Activated naive CD4-positive, alpha-beta T cell treated with anti-CD3 and anti-CD28 coated beads for 36 hours (primary cell): ENCODE measurements around the gene GALNT17. TPM values are rescaled to one million over a fixed set of nuclear protein-coding genes. Genes with fewer than 3 reads are reported as not detected.
"Not testable (repeated sequence)": the region's sequence is repeated elsewhere in the genome, so short reads cannot be mapped to it uniquely, and the experiment has no call there.

Experiments
- CTCF ChIA-PET: fragments of 350-600 bp; sonication (Branson Sonifier 250); formaldehyde crosslinking; loops from one replicate; lab custom pipeline; 2021; ENCODE audit warnings: antibody characterized with exemption; lab: Charles Lee
- DNase-seq: peaks from one replicate; pipeline ENCODE4 v3.0.0-alpha.2; 2020
- H3K27ac Mint-ChIP-seq: one replicate; pipeline ENCODE4 v1.8.0; 2021; ENCODE audit warnings: mild to moderate bottlenecking, mixed read lengths
- H3K27me3 Mint-ChIP-seq: one replicate; pipeline ENCODE4 v1.8.0; 2021; ENCODE audit warnings: low read depth, mixed read lengths
- H3K36me3 Mint-ChIP-seq: one replicate; pipeline ENCODE4 v1.8.0; 2021; ENCODE audit warnings: low read depth, mixed read lengths
- H3K4me1 Mint-ChIP-seq: one replicate; pipeline ENCODE4 v1.8.0; 2021; ENCODE audit warnings: low read depth, mixed read lengths
- H3K4me3 Mint-ChIP-seq: one replicate; pipeline ENCODE4 v1.8.0; 2021; ENCODE audit warnings: mild to moderate bottlenecking, moderate library complexity, mixed read lengths
- H3K9me3 Mint-ChIP-seq: one replicate; pipeline ENCODE4 v1.8.0; 2021; ENCODE audit warnings: mixed read lengths
- intact Hi-C: fragments of 100-400 bp; cut with micrococcal nuclease; formaldehyde crosslinking; loops from one replicate; pipeline ENCODE4 v1.15.1; 2023
- total RNA-seq, 2 experiments: library from RNA; stranded (reverse); gene quantifications; one replicate each; pipeline ENCODE4 v1.2.3, GENCODE V29; 2021

The GALNT17 gene
- total RNA-seq, 2 experiments from 2014 or later, result not detected

DNA sequence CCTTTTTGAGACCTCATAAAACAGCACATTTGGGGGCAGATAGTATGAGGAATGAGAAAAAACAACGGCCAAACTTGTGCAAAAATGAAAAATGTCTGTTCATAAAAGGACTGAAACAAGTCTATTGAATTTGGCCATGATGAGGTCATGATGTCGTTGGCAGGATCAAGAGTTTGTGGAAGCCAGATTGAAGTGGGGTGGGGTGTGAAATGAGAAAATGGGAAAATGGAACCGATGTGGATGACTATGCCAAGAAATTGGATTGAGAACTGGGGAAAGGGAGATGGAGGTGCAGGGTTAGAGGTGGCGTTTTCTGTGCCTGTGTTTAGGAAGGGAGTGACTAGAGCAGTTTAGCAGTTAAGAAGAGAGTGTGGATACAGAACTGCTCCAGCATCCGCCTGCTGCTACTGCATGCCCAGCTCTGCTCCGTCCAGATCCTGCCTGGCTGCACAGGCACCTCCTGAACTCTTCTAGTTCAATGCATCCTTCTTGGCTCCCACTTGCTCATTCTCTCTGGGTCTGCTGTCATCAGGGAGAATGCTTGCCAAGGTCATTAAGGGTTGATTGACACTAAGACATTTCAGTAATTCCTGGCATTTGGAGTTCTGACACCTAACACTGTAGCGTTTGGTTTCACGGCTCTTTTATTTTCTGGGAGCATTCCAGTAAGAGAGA is 111.9 kb downstream of the GALNT17 start:
- DNase-seq, result no peak
- Mint-ChIP-seq H3K27ac (no peak overlapping the region), H3K36me3 (no peaks in the 10 kb centered on the region), H3K9me3 (peaks cover 22% of the 10 kb centered on the region), H3K4me3 (no peak overlapping the region), H3K4me1 (no peaks in the 10 kb centered on the region), H3K27me3 (no peaks in the 10 kb centered on the region)
- CTCF ChIA-PET, result no interaction called here
- intact Hi-C loops, result no loop called here

GRCh38 chr7:71245038-71245437 is 113.1 kb downstream of the GALNT17 start:
- intact Hi-C loops, result no loop called here
- CTCF ChIA-PET, result no interaction called here
- DNase-seq, result no peak
- Mint-ChIP-seq H3K36me3 (no peaks in the 10 kb centered on the region), H3K9me3 (peaks cover 22% of the 10 kb centered on the region), H3K4me1 (no peaks in the 10 kb centered on the region), H3K27me3 (no peaks in the 10 kb centered on the region), H3K4me3 (no peak overlapping the region), H3K27ac (no peak overlapping the region)

- DNase-seq, result no peak
- H3K4me3 Mint-ChIP-seq, result no peak overlapping the region
- no peaks in the 10 kb centered on the region for H3K4me1 Mint-ChIP-seq
- CTCF ChIA-PET, result no interaction called here
- H3K9me3 Mint-ChIP-seq, result peaks cover 8% of the 10 kb centered on the region
- intact Hi-C loops, result no loop called here
- H3K27me3 Mint-ChIP-seq, result no peaks in the 10 kb centered on the region
- no peaks in the 10 kb centered on the region for H3K36me3 Mint-ChIP-seq
- H3K27ac Mint-ChIP-seq, result no peak overlapping the region
Measured at GRCh38 chr7:71251706-71252105, 119.8 kb downstream of the GALNT17 start.

- no peak for DNase-seq
- Mint-ChIP-seq H3K27ac (no peak overlapping the region), H3K9me3 (peaks cover 8% of the 10 kb centered on the region), H3K4me3 (no peak overlapping the region), H3K27me3 (no peaks in the 10 kb centered on the region), H3K4me1 (no peaks in the 10 kb centered on the region), H3K36me3 (no peaks in the 10 kb centered on the region)
- intact Hi-C loops, result no loop called here
- CTCF ChIA-PET, result no interaction called here
Measured at GRCh38 chr7:71254751-71255150, 122.8 kb downstream of the GALNT17 start.

DNA sequence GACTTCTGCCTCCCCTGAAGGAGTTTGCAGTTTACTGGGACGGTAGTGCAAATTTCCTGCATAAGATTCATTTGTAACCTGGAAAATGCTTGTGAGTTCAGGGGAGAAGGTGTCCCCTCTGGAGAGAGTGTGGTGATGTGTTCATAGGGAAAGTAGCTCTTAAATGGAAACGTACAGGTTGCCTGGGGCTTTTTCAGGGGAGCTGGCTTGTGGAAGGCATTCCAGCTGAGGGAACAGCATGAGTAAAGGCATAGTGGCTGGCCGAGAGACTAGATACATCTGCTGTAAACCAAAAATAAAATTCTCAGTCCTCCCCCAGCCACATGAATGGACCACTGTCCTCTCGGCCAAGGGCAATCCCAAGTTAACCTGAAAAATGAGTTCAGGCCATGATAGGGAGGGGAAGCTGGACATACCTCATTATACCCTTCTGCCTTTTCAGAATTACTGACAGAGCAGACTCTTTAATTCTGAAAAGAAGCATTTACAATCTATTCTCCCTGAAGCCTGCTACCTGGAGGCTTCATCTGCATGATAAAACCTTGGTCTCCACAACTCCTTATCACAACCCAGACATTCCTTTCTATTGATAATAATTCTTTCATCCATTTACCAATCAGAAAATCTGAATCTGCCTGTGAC is 123.7 kb downstream of the GALNT17 start:
- Mint-ChIP-seq H3K27ac (no peak overlapping the region), H3K4me1 (no peaks in the 10 kb centered on the region), H3K9me3 (peaks cover 8% of the 10 kb centered on the region), H3K36me3 (no peaks in the 10 kb centered on the region), H3K4me3 (no peak overlapping the region), H3K27me3 (no peaks in the 10 kb centered on the region)
- intact Hi-C loops, result no loop called here
- CTCF ChIA-PET, result no interaction called here
- no peak for DNase-seq

DNA sequence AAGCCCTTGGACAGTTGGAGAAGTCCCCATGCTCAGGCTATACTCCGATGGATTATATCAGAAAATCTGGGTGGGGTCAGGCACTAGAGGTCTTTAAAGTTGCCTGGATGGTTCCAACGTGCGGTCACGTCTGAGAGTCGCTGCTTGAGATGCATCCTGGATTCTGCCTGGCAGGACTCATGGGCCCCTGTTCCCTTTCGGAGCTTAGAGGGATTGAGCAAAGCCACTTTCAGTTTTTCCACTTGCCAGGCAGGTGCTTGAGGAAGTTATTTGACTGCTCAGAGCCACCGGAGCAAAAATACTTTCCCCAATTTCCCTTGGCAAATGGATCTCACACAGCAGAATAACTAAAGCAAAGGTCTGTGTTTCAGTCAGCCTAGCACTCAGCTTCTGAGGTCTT is 129.1 kb downstream of the GALNT17 start:
- DNase-seq, result no peak
- Mint-ChIP-seq H3K9me3 (peaks cover 16% of the 10 kb centered on the region), H3K27ac (no peak overlapping the region), H3K4me1 (no peaks in the 10 kb centered on the region), H3K36me3 (no peaks in the 10 kb centered on the region), H3K27me3 (no peaks in the 10 kb centered on the region), H3K4me3 (no peak overlapping the region)
- intact Hi-C loops, result no loop called here
- CTCF ChIA-PET, result no interaction called here

DNA sequence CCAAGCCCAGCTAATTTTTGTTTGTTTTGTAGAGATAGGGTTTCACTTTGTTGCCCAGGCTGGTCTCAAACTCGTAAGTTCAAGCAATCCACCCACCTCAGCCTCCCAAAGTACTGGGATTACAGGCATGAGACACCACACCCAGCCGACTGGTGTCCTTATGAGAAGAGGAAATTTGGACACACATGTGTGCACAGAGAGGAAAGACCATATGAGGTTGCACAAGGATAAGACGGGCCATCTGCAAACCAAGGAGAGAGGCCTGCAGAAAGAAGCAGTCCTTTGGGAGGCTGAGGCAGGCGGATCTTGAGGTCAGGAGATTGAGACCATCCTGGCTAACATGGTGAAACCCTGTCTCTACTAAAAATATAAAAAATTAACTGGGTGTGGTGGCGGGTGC is 130.9 kb downstream of the GALNT17 start:
- CTCF ChIA-PET, H3K27ac Mint-ChIP-seq: not testable (repeated sequence)

GRCh38 chr7:71264005-71264404 is 132.1 kb downstream of the GALNT17 start:
- no peak overlapping the region for H3K4me3 Mint-ChIP-seq
- CTCF ChIA-PET, result no interaction called here
- no peak for DNase-seq
- H3K36me3 Mint-ChIP-seq, result no peaks in the 10 kb centered on the region
- H3K27ac Mint-ChIP-seq, result no peak overlapping the region
- H3K4me1 Mint-ChIP-seq, result no peaks in the 10 kb centered on the region
- peaks cover 21% of the 10 kb centered on the region for H3K9me3 Mint-ChIP-seq
- no peaks in the 10 kb centered on the region for H3K27me3 Mint-ChIP-seq
- intact Hi-C loops, result no loop called here

More for the DNA sequence above, 130.9 kb downstream of the GALNT17 start:
- peaks cover 21% of the 10 kb centered on the region for H3K9me3 Mint-ChIP-seq
- H3K36me3 Mint-ChIP-seq, H3K27me3 Mint-ChIP-seq, H3K4me1 Mint-ChIP-seq, DNase-seq, H3K4me3 Mint-ChIP-seq, intact Hi-C loops: not testable (repeated sequence)

DNA sequence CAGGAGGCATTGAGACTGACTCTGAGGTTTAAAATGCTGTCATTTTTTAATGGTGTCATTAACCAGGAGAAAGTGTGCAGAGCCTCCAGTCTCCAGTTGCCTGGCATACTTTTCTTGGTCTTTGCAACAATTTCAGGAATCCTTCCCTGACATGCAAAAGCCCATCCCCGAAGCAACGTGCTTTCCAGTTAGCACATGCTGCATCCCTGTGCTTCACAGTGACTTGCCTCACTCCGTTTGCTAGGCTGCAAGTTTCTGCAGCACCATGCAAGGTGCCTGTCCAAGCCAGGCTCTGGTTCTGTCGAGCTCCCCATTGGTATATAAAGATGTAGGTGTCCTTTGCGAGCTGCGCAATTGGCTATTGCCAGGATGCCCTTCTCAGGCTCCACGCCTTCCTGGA is 135.0 kb downstream of the GALNT17 start:
- Mint-ChIP-seq H3K4me3 (no peak overlapping the region), H3K27ac (no peak overlapping the region), H3K4me1 (no peaks in the 10 kb centered on the region), H3K9me3 (peaks cover 24% of the 10 kb centered on the region), H3K27me3 (no peaks in the 10 kb centered on the region), H3K36me3 (no peaks in the 10 kb centered on the region)
- intact Hi-C loops, result no loop called here
- DNase-seq, result no peak
- CTCF ChIA-PET, result no interaction called here

DNA sequence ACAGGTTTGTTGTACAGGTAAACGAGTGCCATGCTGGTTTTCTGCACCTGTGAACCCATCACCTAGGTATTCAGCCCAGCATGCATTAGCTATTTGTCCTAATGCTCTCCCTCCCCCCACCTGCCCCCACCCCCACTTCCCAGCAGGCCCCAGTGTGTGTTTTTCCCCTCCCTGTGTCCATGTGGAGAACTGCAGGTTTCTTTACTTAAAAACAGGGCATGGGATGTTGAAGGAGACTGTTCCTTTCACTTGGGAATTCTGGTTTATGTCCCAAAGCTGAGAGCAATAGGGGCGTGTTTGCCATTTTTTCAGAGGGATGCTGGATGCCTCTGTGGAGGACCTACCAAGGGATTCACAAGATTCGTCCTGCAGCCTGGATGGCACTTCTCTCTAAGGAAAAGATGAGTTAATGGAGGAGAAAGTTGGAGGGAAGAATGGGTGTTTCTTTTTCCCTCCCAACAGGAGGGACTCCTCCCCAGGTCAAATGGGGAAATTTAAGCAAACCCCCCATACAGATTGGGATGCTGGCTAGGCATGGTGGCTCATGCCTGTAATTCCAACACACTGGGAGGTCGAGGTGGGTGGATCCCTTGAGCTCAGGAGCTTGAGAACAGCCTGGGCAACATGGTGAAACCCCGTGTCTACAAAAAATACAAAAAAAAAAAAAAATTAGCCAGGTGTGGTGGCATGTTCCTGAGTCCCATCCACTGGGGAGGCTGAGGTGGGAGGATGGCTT is 136.0 kb downstream of the GALNT17 start:
- Mint-ChIP-seq H3K9me3 (peaks cover 32% of the 10 kb centered on the region), H3K27ac (no peak overlapping the region), H3K27me3 (no peaks in the 10 kb centered on the region), H3K36me3 (no peaks in the 10 kb centered on the region), H3K4me1 (no peaks in the 10 kb centered on the region), H3K4me3 (no peak overlapping the region)
- CTCF ChIA-PET, result no interaction called here
- DNase-seq, result no peak
- intact Hi-C loops, result no loop called here

- peaks cover 1% of the 10 kb centered on the region for H3K36me3 Mint-ChIP-seq
- no peak for DNase-seq
- intact Hi-C loops, result no loop called here
- H3K9me3 Mint-ChIP-seq, result peaks cover 25% of the 10 kb centered on the region
- no peaks in the 10 kb centered on the region for H3K4me1 Mint-ChIP-seq
- H3K27me3 Mint-ChIP-seq, result no peaks in the 10 kb centered on the region
- H3K27ac Mint-ChIP-seq, result no peak overlapping the region
- H3K4me3 Mint-ChIP-seq, result no peak overlapping the region
- CTCF ChIA-PET, result no interaction called here
Measured at GRCh38 chr7:71270558-71270957, 138.6 kb downstream of the GALNT17 start.

- Mint-ChIP-seq H3K4me1 (no peaks in the 10 kb centered on the region), H3K27me3 (no peaks in the 10 kb centered on the region), H3K4me3 (no peak overlapping the region), H3K9me3 (peaks cover 23% of the 10 kb centered on the region), H3K36me3 (peaks cover 1% of the 10 kb centered on the region), H3K27ac (no peak overlapping the region)
- no peak for DNase-seq
- CTCF ChIA-PET, result interaction anchor here (0.6 kb wide), 1 partner anchor 87 kb away, joined by 6 read pairs; no protein-coding TSS in a partner anchor
- intact Hi-C loops, result no loop called here
Measured at GRCh38 chr7:71271203-71271602, 139.3 kb downstream of the GALNT17 start.
